DMS153 treated with DMSO at 0.1 percent for 48 hours (cell line): Measurements from ENCODE around the gene B3GALT4.
"Not testable (repeated sequence)": the region's sequence is repeated elsewhere in the genome, so short reads cannot be mapped to it uniquely, and the experiment has no call there.

Experiments used
- DNase-seq: peaks from one replicate; lab custom pipeline; 2025; ENCODE audit not compliant: unreplicated experiment; lab: John Stamatoyannopoulos, UW

Gene B3GALT4, protein sequence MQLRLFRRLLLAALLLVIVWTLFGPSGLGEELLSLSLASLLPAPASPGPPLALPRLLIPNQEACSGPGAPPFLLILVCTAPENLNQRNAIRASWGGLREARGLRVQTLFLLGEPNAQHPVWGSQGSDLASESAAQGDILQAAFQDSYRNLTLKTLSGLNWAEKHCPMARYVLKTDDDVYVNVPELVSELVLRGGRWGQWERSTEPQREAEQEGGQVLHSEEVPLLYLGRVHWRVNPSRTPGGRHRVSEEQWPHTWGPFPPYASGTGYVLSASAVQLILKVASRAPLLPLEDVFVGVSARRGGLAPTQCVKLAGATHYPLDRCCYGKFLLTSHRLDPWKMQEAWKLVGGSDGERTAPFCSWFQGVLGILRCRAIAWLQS

DNA sequence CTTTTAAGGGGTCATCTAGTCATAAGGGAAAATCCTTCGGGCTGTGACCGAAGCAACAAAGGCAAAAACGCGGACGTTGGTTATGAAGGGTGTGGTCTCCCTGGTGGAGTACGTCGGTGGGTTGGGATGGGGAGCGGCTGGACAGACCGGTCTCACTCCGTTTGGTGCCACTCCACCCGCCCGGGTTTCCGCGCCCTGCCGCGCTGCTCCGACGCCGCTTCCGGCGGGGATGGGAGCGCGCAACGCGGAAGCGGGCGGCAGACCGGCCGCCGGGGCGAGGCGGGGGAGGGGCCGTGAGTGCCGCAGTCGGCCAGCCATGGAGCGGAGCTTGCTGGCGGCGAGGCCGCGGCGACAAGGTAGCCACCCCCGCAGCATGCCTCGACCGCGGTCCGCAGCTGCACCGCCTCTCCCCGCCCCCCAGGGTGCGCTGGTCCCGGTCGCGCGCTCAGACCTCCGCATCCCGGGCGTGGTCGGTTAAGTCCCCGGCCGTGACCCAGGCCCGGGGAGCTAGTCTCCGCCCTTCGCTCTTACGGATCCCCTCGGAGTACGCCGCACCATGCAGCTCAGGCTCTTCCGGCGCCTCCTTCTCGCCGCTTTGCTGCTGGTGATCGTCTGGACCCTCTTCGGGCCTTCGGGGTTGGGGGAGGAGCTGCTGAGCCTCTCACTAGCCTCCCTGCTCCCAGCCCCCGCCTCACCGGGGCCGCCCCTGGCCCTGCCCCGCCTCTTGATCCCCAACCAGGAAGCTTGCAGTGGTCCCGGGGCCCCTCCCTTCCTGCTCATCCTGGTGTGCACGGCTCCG lies at the start of gene B3GALT4:
TSS of gene B3GALT4 (plus strand) at position 260 of the 799 bp plus-strand sequence. CDS start at position 557, 297 bp downstream.
- peak; percentile 59 for DNase-seq

GRCh38 chr6:33235221-33235634 lies 41.7 kb upstream of the B3GALT4 start:
- DNase-seq = no peak

GRCh38 chr6:33236328-33236727 lies 40.6 kb upstream of the B3GALT4 start:
- no peak for DNase-seq

- DNase-seq = no peak
Observed at GRCh38 chr6:33236852-33237251, 40.1 kb upstream of the B3GALT4 start.

- no peak for DNase-seq
Observed at GRCh38 chr6:33237741-33238140, 39.2 kb upstream of the B3GALT4 start.

- no peak for DNase-seq
Observed at GRCh38 chr6:33241968-33242367, 35.0 kb upstream of the B3GALT4 start.

GRCh38 chr6:33243476-33243875 lies 33.4 kb upstream of the B3GALT4 start:
- DNase-seq = no peak

DNA sequence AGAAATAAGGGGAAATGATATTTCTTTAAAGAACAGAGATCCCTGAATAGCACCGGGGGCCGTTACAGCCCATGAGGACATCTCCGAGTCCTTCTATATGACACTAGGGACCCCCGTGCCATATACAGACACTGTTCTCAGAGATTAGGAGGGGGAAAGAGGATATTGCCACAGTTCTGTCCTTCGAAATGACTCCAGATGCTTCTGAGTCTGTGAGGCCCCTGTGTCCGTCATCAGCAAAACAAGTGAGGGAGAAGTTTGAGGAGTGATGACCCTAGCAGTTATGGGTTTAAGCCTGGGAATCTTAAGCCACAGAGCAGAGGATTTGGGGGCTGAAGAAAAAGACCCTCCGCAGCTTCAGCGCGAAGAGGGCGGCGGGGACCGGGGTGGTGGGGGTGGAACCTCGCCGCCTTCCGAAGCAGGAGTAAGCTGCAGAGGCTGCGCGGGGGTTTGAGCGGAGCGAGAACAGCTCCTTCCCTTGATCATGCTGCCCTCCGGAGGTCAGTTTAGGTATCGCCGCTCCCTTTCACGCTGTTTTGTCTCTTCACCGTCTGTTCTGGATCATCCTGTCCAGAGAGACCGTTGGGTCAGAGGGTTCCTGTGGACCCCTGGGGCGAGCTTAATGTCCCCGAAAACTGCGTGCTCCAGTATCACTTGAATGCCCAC lies 28.8 kb upstream of the B3GALT4 start:
- peak; percentile 77 for DNase-seq

DNA sequence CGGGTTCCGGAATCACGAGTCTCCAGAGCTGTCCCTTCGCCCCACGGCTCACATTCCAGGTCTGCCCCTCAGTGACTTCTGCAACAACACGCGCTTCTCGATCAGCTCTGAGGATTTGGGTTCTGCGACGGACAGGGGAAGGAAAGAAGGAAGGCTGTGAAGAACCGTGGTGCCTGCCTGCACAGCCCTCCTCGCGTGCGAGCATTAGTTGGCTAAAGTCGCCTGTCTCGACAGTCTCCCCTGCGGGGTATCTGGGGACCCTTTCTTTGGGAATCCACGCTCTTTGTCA lies 28.3 kb upstream of the B3GALT4 start:
- no peak for DNase-seq

DNA sequence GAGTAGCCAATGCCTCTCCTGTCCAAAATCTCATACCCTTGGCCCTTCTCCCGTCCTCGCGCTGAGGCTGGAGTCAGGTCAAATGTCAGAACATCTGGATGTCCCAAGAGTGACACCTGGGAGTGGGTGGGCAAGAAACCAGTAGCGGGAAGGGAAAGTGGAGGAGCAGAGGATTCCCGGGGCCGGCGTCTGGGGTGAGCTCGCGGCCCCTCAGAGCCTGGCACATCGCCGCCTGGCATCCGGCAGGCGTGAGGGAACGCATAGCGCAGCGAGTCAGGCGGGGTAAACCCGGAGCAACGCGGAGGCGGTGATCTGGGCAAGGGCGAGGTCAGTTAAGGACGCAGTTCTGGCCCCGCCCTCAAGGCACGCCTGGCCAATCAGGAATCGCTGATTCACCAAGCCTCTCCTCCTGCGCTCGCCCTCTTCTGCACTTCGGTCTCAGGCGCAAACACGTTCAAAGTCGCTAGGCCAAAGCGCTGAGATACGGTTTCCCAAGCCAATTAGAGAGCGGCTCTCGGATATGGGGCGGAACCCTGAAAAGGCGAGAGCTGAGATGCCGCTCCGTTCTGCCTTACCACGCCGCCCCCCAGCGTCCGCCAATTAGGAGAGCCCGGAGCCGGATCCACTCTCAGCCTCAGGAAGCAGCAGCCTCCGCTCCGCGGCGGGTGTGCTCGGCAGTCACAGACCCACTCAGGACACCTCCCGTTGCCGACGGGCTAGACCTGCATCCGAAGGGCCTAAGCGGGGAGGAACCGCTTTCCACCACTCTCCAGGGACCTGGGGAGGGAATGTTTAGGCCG lies 27.8 kb upstream of the B3GALT4 start:
- DNase-seq = peak; percentile 98

DNA sequence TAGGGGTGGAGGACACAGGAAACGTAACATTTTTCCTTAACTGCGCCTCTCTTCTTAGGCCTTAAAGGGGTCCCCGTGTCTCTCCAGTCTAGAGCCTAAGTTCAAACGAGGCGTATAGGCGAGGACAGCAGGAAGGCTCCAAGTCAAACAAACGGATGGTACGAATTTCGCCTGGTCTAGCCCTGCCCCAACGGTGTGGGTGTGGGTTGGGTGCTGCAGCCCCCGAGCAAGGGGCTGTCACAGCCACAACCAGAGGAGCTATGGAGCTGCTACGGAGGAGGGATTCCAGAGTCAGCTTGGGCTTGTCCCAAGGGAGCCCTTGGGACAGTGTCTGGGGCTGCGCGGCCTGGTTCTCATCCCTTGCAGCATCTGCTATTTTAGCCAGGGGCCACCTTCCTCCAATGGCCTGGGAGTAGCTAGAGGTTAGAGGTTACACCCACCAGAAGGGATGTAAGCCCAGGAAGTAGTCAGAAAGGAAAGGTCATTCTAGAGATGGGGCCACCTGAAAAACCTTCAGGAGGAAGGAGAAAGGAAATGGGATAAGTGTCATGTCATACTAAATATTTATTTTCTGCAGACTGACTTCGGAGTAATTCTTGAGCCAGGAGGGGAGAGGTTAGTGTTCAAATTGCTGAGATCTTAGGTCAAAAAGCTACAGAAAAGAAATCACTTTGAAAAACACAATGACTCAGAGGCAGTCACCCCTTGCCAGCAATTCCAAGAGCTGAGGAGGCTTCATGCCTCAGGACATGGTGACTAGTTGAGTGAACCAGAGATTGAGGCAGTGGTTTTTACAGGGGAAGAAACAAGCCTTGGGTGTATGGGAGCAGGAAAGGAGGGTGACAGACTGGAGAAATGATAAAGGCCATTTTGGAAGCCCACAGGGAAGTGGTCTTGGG lies 26.9 kb upstream of the B3GALT4 start:
- DNase-seq = peak; percentile 11

DNA sequence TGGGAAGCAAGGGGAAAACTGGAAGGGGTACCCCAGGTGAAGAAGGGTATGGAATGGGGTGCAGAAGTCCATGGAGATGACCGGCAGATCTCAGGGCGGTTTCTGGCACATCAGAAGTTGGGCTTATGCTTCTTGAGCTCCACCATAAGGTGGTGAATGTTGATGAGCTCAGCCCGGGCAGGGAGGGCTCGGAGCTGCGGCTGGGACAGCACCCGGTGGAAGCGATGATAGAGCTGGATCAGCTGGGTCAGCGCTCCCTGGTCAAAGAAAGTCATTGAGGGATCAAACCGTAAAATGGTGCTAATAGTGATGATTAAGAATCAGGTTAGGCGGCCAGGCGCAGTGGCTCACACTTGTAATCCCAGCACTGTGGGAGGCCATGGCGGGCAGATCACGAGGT lies 26.2 kb upstream of the B3GALT4 start:
- no peak for DNase-seq

DNA sequence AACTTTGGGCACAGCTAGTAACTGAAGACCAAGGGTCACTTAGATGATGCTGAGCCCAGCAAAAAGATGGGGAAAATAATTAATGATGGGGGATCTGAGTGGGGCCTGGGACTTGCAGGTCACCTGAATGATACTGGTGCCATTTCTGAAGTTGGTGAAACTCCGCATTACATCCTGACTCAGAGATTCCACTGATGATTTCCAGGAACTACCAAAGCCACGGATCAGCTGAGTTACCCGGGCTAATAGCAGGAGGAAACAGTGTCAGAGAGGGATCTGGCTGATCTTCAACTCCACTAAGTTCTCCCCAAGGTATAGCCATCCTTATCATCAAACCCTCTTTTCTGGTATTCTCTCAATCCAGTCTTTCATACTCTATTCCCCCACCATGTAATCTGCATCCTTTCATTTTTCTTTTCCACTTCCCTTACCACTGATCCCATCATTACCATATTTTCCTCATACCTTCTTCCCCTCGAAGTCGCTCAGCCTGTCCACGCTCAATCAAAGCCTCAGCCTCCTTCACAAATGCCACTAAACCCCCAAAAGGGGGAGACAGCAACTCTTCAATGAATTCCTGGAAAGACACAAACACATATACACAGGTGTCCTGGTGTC lies 25.4 kb upstream of the B3GALT4 start:
- DNase-seq = no peak

- no peak for DNase-seq
Observed at GRCh38 chr6:33252759-33253158, 24.2 kb upstream of the B3GALT4 start.

GRCh38 chr6:33254591-33254990 lies 22.3 kb upstream of the B3GALT4 start:
- no peak for DNase-seq

DNA sequence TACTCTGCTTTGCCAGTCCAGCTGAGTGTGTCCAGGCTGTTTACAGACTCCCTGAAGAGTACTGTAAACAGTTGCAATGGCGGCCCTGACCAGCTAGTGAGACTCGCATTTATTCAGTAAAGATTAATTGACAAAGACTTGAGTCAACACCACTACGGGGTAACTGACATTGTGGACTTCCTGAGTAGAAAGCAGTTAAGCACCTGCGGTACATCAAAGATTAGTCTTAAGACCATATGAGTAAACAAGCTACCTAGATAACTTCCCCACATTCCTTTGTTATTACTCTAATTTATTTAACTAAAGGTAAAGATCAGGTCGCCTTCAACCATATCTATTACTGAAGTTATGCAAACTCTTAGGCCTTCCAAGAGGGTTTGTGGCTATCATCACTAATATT lies 17.9 kb upstream of the B3GALT4 start:
- DNase-seq = no peak

GRCh38 chr6:33262490-33262889 lies 14.4 kb upstream of the B3GALT4 start:
- not testable (repeated sequence) for DNase-seq

GRCh38 chr6:33264015-33264414 lies 12.9 kb upstream of the B3GALT4 start:
- no peak for DNase-seq

DNA sequence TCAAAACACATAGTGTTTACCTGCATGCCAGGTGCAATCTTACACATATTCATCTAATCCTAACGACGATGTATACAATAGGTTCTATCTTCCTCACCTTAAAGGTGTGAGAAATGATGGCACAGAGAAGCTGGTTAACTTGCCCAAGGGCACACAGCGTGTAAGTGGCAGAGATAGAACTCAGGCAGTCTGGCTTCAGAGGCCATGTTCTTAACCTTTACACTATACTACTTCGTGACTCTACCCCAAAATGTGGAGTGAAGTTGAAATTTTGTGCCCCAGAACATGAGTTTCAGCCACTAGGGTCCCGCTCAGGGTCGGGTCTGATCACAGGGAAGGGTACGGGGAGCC lies 5.8 kb upstream of the B3GALT4 start:
- no peak for DNase-seq
